ENCODE measurements around the gene EIF5A2. TPM values are rescaled to one million over a fixed set of nuclear protein-coding genes. Genes with fewer than 3 reads are reported as not detected.
"Not testable (repeated sequence)": the region's sequence is repeated elsewhere in the genome, so short reads cannot be mapped to it uniquely, and the experiment has no call there.

EIF5A2 gene
- total RNA-seq (2014; rRNA removed) = 10.0 and 11.6 TPM in 2 replicates
- 11.5 TPM for polyA plus RNA-seq (2012)

GRCh38 chr3:170908235-170909116 is at the start of gene EIF5A2:
EIF5A2 (minus strand) TSS chr3:170908637; CDS start chr3:170907806, 831 bp downstream.
- peak; percentile 94 for DNase-seq (ENCODE audit: low read depth)

- DNase-seq (ENCODE audit: low read depth) = no peak
These were observed 48.2 kb upstream of the EIF5A2 start for GRCh38 chr3:170956647-170957046.

- DNase-seq (ENCODE audit: low read depth) = no peak
These were observed 45.3 kb upstream of the EIF5A2 start for GRCh38 chr3:170953736-170954135.

- peak; percentile 4 for DNase-seq (ENCODE audit: low read depth)
These were observed 44.8 kb upstream of the EIF5A2 start for GRCh38 chr3:170953229-170953628.

GRCh38 chr3:170949211-170949610 is 40.8 kb upstream of the EIF5A2 start:
- no peak for DNase-seq (ENCODE audit: low read depth)

GRCh38 chr3:170947018-170947769 is 38.8 kb upstream of the EIF5A2 start:
- no peak for DNase-seq (ENCODE audit: low read depth)

- no peak for DNase-seq (ENCODE audit: low read depth)
These were observed 33.6 kb upstream of the EIF5A2 start for GRCh38 chr3:170942011-170942410.

- DNase-seq (ENCODE audit: low read depth) = no peak
These were observed 33.1 kb upstream of the EIF5A2 start for GRCh38 chr3:170941551-170941950.

- DNase-seq (ENCODE audit: low read depth) = not testable (repeated sequence)
These were observed 24.6 kb upstream of the EIF5A2 start for GRCh38 chr3:170933039-170933438.

- not testable (repeated sequence) for DNase-seq (ENCODE audit: low read depth)
These were observed 15.1 kb upstream of the EIF5A2 start for GRCh38 chr3:170923553-170923952.

GRCh38 chr3:170918715-170919114 is 10.3 kb upstream of the EIF5A2 start:
- DNase-seq (ENCODE audit: low read depth) = no peak

GRCh38 chr3:170914690-170915089 is 6.3 kb upstream of the EIF5A2 start:
- no peak for DNase-seq (ENCODE audit: low read depth)

GRCh38 chr3:170914212-170914611 is 5.8 kb upstream of the EIF5A2 start:
- no peak for DNase-seq (ENCODE audit: low read depth)

- DNase-seq (ENCODE audit: low read depth) = no peak
These were observed 2.6 kb upstream of the EIF5A2 start for GRCh38 chr3:170911051-170911450.

- no peak for DNase-seq (ENCODE audit: low read depth)
These were observed 2.1 kb upstream of the EIF5A2 start for GRCh38 chr3:170910542-170910941.

GRCh38 chr3:170909129-170909903 is 879 bp upstream of the EIF5A2 start:
- DNase-seq (ENCODE audit: low read depth) = peak; percentile 63

GRCh38 chr3:170907637-170908234 is 701 bp downstream of the EIF5A2 start:
- DNase-seq (ENCODE audit: low read depth) = peak; percentile 36

- no peak for DNase-seq (ENCODE audit: low read depth)
These were observed 2.6 kb downstream of the EIF5A2 start for GRCh38 chr3:170905862-170906261.

- DNase-seq (ENCODE audit: low read depth) = no peak
These were observed 5.3 kb downstream of the EIF5A2 start for GRCh38 chr3:170903123-170903522.

GRCh38 chr3:170899455-170899854 is 9.0 kb downstream of the EIF5A2 start:
- no peak for DNase-seq (ENCODE audit: low read depth)

- DNase-seq (ENCODE audit: low read depth) = no peak
These were observed 10.5 kb downstream of the EIF5A2 start for GRCh38 chr3:170897978-170898377.
